K562 (cell line): ENCODE data around the gene SLC4A2. TPM values are rescaled to one million over a fixed set of nuclear protein-coding genes. Genes with fewer than 3 reads are reported as not detected.
A peak's percentile ranks its signal among the peaks of the same experiment; 100 is the strongest.

Source experiments
- ARID4B ChIP-seq: sonication (generic); formaldehyde crosslinking; IDR thresholded peaks from 2 replicates; pipeline ENCODE4 v1.8.0; 2022; ENCODE audit warnings: mild to moderate bottlenecking, missing genetic modification reagents
- C11orf30 ChIP-seq: fragments of 450-650 bp; IDR thresholded peaks from 2 replicates; pipeline ENCODE4 v1.6.1; 2016; ENCODE audit warnings: low read depth, mild to moderate bottlenecking
- DDX20 ChIP-seq: fragments of 450-650 bp; IDR thresholded peaks from 2 replicates; pipeline ENCODE4 v1.6.1; 2016; ENCODE audit warnings: missing genetic modification characterization, low read depth, mild to moderate bottlenecking, missing compliant biosample characterization, moderate library complexity
- ESRRB ChIP-seq: fragments of 250-450 bp; sonication (Bioruptor Pico); IDR thresholded peaks from 2 replicates; pipeline ENCODE4 v1.5.0; 2020; ENCODE audit warnings: mild to moderate bottlenecking, moderate library complexity, borderline replicate concordance
- ETV1 ChIP-seq: fragments of 450-650 bp; conservative IDR thresholded peaks from 2 replicates; pipeline ENCODE4 v1.6.1; 2016; ENCODE audit warnings: missing genetic modification characterization, control low read depth, low read depth, missing compliant biosample characterization
- POLR2A ChIP-seq: fragments of 450-650 bp; conservative IDR thresholded peaks from 2 replicates; pipeline ENCODE4 v1.6.1; 2016
- RAD21 ChIP-seq, 2 experiments: fragments of 250-450 bp in 1 of 2; fragments of 450-650 bp in 1 of 2; sonication (Bioruptor Pico) in 1 of 2; formaldehyde crosslinking in 1 of 2; IDR thresholded peaks in 1 of 2; conservative IDR thresholded peaks in 1 of 2; 2 replicates each; pipeline versions ENCODE4 v1.4.0 to v1.8.0; 2020 to 2022; ENCODE audit warnings: mild to moderate bottlenecking in 2 of 2, moderate library complexity in 1 of 2
- SAFB ChIP-seq: fragments of 200-400 bp; formaldehyde crosslinking; IDR thresholded peaks from 2 replicates; pipeline ENCODE4 v1.6.1; 2017; ENCODE audit warnings: low read depth, low read length, borderline replicate concordance
- SAP30 ChIP-seq: fragments of 200-600 bp; sonication (generic); IDR thresholded peaks from 2 replicates; pipeline ENCODE4 v1.6.1; 2012; ENCODE audit warnings: borderline replicate concordance, low read depth, mild to moderate bottlenecking, moderate library complexity, low read length, control low read depth, inconsistent platforms; ENCODE audit not compliant: insufficient read depth, poor library complexity, severe bottlenecking
- SNRNP70 ChIP-seq: fragments of 200-400 bp; formaldehyde crosslinking; optimal IDR thresholded peaks from 2 replicates; pipeline ENCODE3; 2017; ENCODE audit warnings: low read depth, low read length
- TBL1XR1 ChIP-seq, 2 experiments: IDR thresholded peaks; 2 replicates each; pipeline ENCODE4 v1.6.1; 2012; ENCODE audit warnings: improper control_type of control experiment in 2 of 2, low read length in 2 of 2, mild to moderate bottlenecking in 1 of 2
- USF2 ChIP-seq: sonication (generic); formaldehyde crosslinking; IDR thresholded peaks from 2 replicates; pipeline ENCODE4 v1.5.0; 2020; ENCODE audit warnings: missing genetic modification reagents
- ZBTB43 ChIP-seq: sonication (generic); formaldehyde crosslinking; IDR thresholded peaks from 2 replicates; pipeline ENCODE4 v1.8.0; 2023; ENCODE audit warnings: mild to moderate bottlenecking, missing genetic modification reagents
- ZBTB7A ChIP-seq: IDR thresholded peaks from 2 replicates; pipeline ENCODE4 v1.6.1; 2011; ENCODE audit warnings: low read depth, mild to moderate bottlenecking, low read length, moderate library complexity, borderline replicate concordance; ENCODE audit not compliant: control insufficient read depth
- ZFX ChIP-seq: sonication (generic); formaldehyde crosslinking; IDR thresholded peaks from 2 replicates; pipeline ENCODE4 v1.8.0; 2022; ENCODE audit warnings: mild to moderate bottlenecking, missing genetic modification reagents, moderate library complexity
- ZNF184 ChIP-seq: sonication (generic); formaldehyde crosslinking; IDR thresholded peaks from 2 replicates; pipeline ENCODE4 v1.5.0; 2020; ENCODE audit warnings: missing genetic modification reagents
- ZNF395 ChIP-seq: fragments of 200-800 bp; sonication (Bioruptor generic); IDR thresholded peaks from 2 replicates; pipeline ENCODE4 v1.6.1; 2017; ENCODE audit warnings: missing genetic modification characterization, missing compliant biosample characterization
- ZNF444 ChIP-seq: fragments of 250-450 bp; sonication (Bioruptor Pico); IDR thresholded peaks from 2 replicates; pipeline ENCODE4 v1.4.0; 2020; ENCODE audit warnings: mild to moderate bottlenecking, moderate library complexity
- ZNF77 ChIP-seq: fragments of 250-450 bp; sonication (Bioruptor Pico); IDR thresholded peaks from 2 replicates; pipeline ENCODE4 v1.5.0; 2020
- polyA plus RNA-seq, 8 experiments: library from polyadenylated mRNA; depleted of rRNA in 4 of 8; stranded (reverse) in 5 of 8; unstranded in 3 of 8; fragments of >200 nt; fragmentation: Nextera tagmentation in 2 of 8; fragmentation: Illumina TruSeq in 1 of 8; extraction: Ambion mirVana in 2 of 8; extraction: Trizol in 1 of 8; gene quantifications; 2 replicates each; pipeline versions ENCODE4 v1.2.1 to v1.2.3, GENCODE V29; 2011 to 2014; ENCODE audit warnings: inconsistent platforms in 1 of 8, missing spikeins in 1 of 8
- total RNA-seq, 7 experiments: library from RNA; depleted of rRNA in 6 of 7; stranded (reverse); fragments of >200 nt in 6 of 7; fragmentation: Illumina TruSeq in 2 of 7; extraction: Trizol in 2 of 7; gene quantifications; 2 replicates each; pipeline versions ENCODE4 v1.2.1 to v1.2.3, GENCODE V29; 2011 to 2021; ENCODE audit warnings: low replicate concordance in 1 of 7

The SLC4A2 gene
- total and polyA plus RNA-seq, 9 of the 15 experiments (the other 6 are each of a cell fraction or from before 2014, with no cell fraction given) = 11.4 to 375 (median 130) TPM

- peak; percentile 88 for TF ChIP-seq SAP30
- no peak for TF ChIP-seq C11orf30
- peak; percentile 55 for TF ChIP-seq ETV1 (tag)
- no peak for TF ChIP-seq ZNF395 (CRISPR knock-in tag)
- peak; percentile 90 for TF ChIP-seq ZFX
- peak; percentile 91 for TF ChIP-seq ARID4B (CRISPR knock-in tag)
- no peak for TF ChIP-seq SNRNP70
- no peak for TF ChIP-seq ZNF444 (CRISPR knock-in tag)
- peak; percentile 26 to 45 for TF ChIP-seq RAD21 (CRISPR knock-in tag; conservative IDR thresholded peaks at IDR 0.05 in 1 of 2, IDR thresholded peaks at IDR 0.05 in 1 of 2)
- TF ChIP-seq DDX20 (tag) = no peak
- TF ChIP-seq ZNF77 (CRISPR knock-in tag) = no peak
- no peak for TF ChIP-seq ZNF184
- TF ChIP-seq USF2 (CRISPR knock-in tag) = no peak
- peak; percentile 64; the same call in 1 of the 2 replicates for TF ChIP-seq ZBTB7A
- TF ChIP-seq SAFB = 0 out of 2 replicates have a peak, but pooled peaks have one; percentile 9
- no peak for TF ChIP-seq ESRRB (CRISPR knock-in tag)
- no peak for TF ChIP-seq ZBTB43 (CRISPR knock-in tag)
- no peak for TF ChIP-seq TBL1XR1 (IDR thresholded peaks at IDR 0.05; ENCODE audit: low read length in 2 of 2)
- TF ChIP-seq POLR2A = 0 out of 2 replicates have a peak, but pooled peaks have one; percentile 48
These were observed 28.0 kb downstream of the SLC4A2 start (continued) for GRCh38 chr7:151087245-151088018.
